MM.1S (cell line): Measurements from ENCODE around the gene CD24.
A peak's percentile ranks its signal among the peaks of the same experiment; 100 is the strongest.

Experiments used
- DNase-seq: peaks from one replicate; pipeline ENCODE4 v3.0.0-alpha.2; 2015
- H2AFZ ChIP-seq: fragments of 300-600 bp; sonication (generic); 2 replicates; pipeline ENCODE4 v1.6.0; 2016; ENCODE audit warnings: antibody characterized with exemption, low read length
- H3F3A ChIP-seq: fragments of 300-600 bp; sonication (generic); 2 replicates; pipeline ENCODE4 v1.6.1; 2016; ENCODE audit warnings: mild to moderate bottlenecking, antibody characterized with exemption, low read length, moderate library complexity, mixed read lengths; ENCODE audit not compliant: insufficient read depth
- H3K27ac ChIP-seq: fragments of 300-600 bp; sonication (generic); 2 replicates; pipeline ENCODE4 v1.5.1; 2016; ENCODE audit warnings: mild to moderate bottlenecking, low read length
- H3K27me3 ChIP-seq: fragments of 300-600 bp; sonication (generic); replicated peaks from 2 replicates; pipeline ENCODE4 v1.6.0; 2016; ENCODE audit warnings: low read length; ENCODE audit not compliant: insufficient read depth
- H3K36me3 ChIP-seq: fragments of 300-600 bp; sonication (generic); replicated peaks from 2 replicates; pipeline ENCODE4 v1.6.1; 2016; ENCODE audit warnings: mild to moderate bottlenecking, low read length, mixed read lengths; ENCODE audit not compliant: insufficient read depth
- H3K4me1 ChIP-seq: fragments of 300-600 bp; sonication (generic); 2 replicates; pipeline ENCODE4 v1.6.1; 2016; ENCODE audit warnings: low read length, mixed read lengths
- H3K4me2 ChIP-seq: fragments of 300-600 bp; sonication (generic); 2 replicates; pipeline ENCODE4 v1.6.0; 2016; ENCODE audit warnings: low read depth, low read length
- H3K4me3 ChIP-seq: fragments of 300-600 bp; sonication (generic); 2 replicates; pipeline ENCODE4 v1.5.1; 2016; ENCODE audit warnings: low read length, mixed read lengths
- H3K79me2 ChIP-seq: fragments of 300-600 bp; sonication (generic); 2 replicates; pipeline ENCODE4 v1.6.1; 2016; ENCODE audit warnings: mixed run types, low read length, mixed read lengths
- H3K9ac ChIP-seq: fragments of 300-600 bp; sonication (generic); 2 replicates; pipeline ENCODE4 v1.6.1; 2016; ENCODE audit warnings: low read length, mixed read lengths
- H3K9me2 ChIP-seq: fragments of 300-600 bp; sonication (generic); replicated peaks from 2 replicates; pipeline ENCODE4 v1.6.1; 2016; ENCODE audit warnings: mild to moderate bottlenecking, low read length, mixed read lengths; ENCODE audit not compliant: insufficient read depth
- H3K9me3 ChIP-seq: fragments of 300-600 bp; sonication (generic); replicated peaks from 2 replicates; pipeline ENCODE4 v1.6.1; 2016; ENCODE audit warnings: mild to moderate bottlenecking, low read length, mixed read lengths; ENCODE audit not compliant: insufficient read depth
- H4K20me1 ChIP-seq: fragments of 300-600 bp; sonication (generic); 2 replicates; pipeline ENCODE4 v1.6.1; 2016; ENCODE audit warnings: mild to moderate bottlenecking, low read length, moderate library complexity, mixed read lengths; ENCODE audit not compliant: insufficient read depth
- CTCF ChIP-seq: fragments of 300-600 bp; sonication (generic); IDR thresholded peaks from 2 replicates; pipeline ENCODE4 v1.5.1; 2016; ENCODE audit warnings: antibody characterized with exemption, low read length, mixed read lengths
- EZH2 ChIP-seq: fragments of 300-600 bp; sonication (generic); optimal IDR thresholded peaks from 2 replicates; pipeline ENCODE3; 2017; ENCODE audit warnings: low read depth, mild to moderate bottlenecking, antibody characterized with exemption, low read length, mixed read lengths
- EZH2phosphoT487 ChIP-seq: fragments of 300-600 bp; sonication (generic); IDR thresholded peaks from 2 replicates; pipeline ENCODE4 v1.6.1; 2018; ENCODE audit warnings: antibody characterized with exemption, low read length

CD24 gene

GRCh38 chr6:106976270-106976669 is 1.7 kb upstream of the CD24 start:
- H3K27ac ChIP-seq = no peak overlapping the region
- H3K4me2 ChIP-seq = no peak overlapping the region

GRCh38 chr6:106975738-106976064 is 1.2 kb upstream of the CD24 start:
- Histone ChIP-seq H3F3A (no peaks in the 10 kb centered on the region), H3K9me2 (no peaks in the 10 kb centered on the region), H3K9me3 (no peaks in the 10 kb centered on the region), H3K4me2 (peak overlapping the region; percentile 84; the same call in 1 of the 2 replicates), H3K79me2 (no peaks in the 10 kb centered on the region), H3K27ac (no peak overlapping the region), H3K27me3 (peaks cover 39% of the 10 kb centered on the region), H4K20me1 (no peaks in the 10 kb centered on the region), H3K4me3 (peak overlapping the region; percentile 59; the same call in 1 of the 2 replicates), H3K4me1 (no peaks in the 10 kb centered on the region), H3K9ac (no peak overlapping the region), H3K36me3 (no peaks in the 10 kb centered on the region), H2AFZ (no peak overlapping the region)
- TF ChIP-seq EZH2 (no peak), CTCF (no peak)
- DNase-seq = no peak

More at GRCh38 chr6:106976270-106976669, 1.7 kb upstream of the CD24 start:
- H3K4me3 ChIP-seq = no peak overlapping the region
- H3K27me3 ChIP-seq = peaks cover 39% of the 10 kb centered on the region
- no peak overlapping the region for H2AFZ ChIP-seq
- no peaks in the 10 kb centered on the region for H3F3A ChIP-seq
- TF ChIP-seq EZH2 (no peak), CTCF (no peak), EZH2phosphoT487 (no peak)
- no peak for DNase-seq
- no peaks in the 10 kb centered on the region for H3K4me1 ChIP-seq
- H3K36me3 ChIP-seq = no peaks in the 10 kb centered on the region
- H4K20me1 ChIP-seq = no peaks in the 10 kb centered on the region
- no peaks in the 10 kb centered on the region for H3K9me3 ChIP-seq
- no peaks in the 10 kb centered on the region for H3K9me2 ChIP-seq
- H3K79me2 ChIP-seq = no peaks in the 10 kb centered on the region
- no peak overlapping the region for H3K9ac ChIP-seq

GRCh38 chr6:106974999-106975737 is 639 bp upstream of the CD24 start:
- peak; percentile 11 for DNase-seq
- Histone ChIP-seq H3K27ac (no peak overlapping the region), H3K9ac (no peak overlapping the region), H3K9me3 (no peaks in the 10 kb centered on the region), H3K4me3 (peak overlapping the region; percentile 59; the same call in 1 of the 2 replicates), H2AFZ (peak overlapping the region; percentile 48; the same call in 1 of the 2 replicates), H3K36me3 (no peaks in the 10 kb centered on the region), H3K79me2 (no peaks in the 10 kb centered on the region), H3K27me3 (peaks cover 39% of the 10 kb centered on the region), H3K9me2 (no peaks in the 10 kb centered on the region), H3K4me2 (peak overlapping the region; percentile 84), H3F3A (no peaks in the 10 kb centered on the region), H3K4me1 (no peaks in the 10 kb centered on the region), H4K20me1 (no peaks in the 10 kb centered on the region)
- TF ChIP-seq CTCF (no peak), EZH2 (no peak), EZH2phosphoT487 (no peak)
